Pancreas (tissue), 10 donors: ENCODE results near the gene SCN8A. TPM values are rescaled to one million over a fixed set of nuclear protein-coding genes. Genes with fewer than 3 reads are reported as not detected.

Source experiments
- ATAC-seq, 4 donors: fragments of 200-7000 bp; cut with Tn5 transposase; one replicate each; pipeline versions ENCODE4 v1.8.0 to v1.9.1; 2020; ENCODE audit warnings: mild to moderate bottlenecking in 4 of 4, moderate library complexity in 4 of 4
- DNase-seq, 6 donors: peaks; one replicate each; pipeline ENCODE4 v3.0.0-alpha.2; 2020
- FAIRE-seq: peaks from 2 replicates; lab custom pipeline; 2012; peaks lifted over from hg19 to GRCh38; lab: Jason Lieb, UNC
- H3K27ac ChIP-seq, 4 donors: fragments of 200-600 bp; sonication (generic); 1 replicate in 3 of 4; 2 replicates in 1 of 4; pipeline versions ENCODE4 v1.5.0 to v1.8.0; 2020
- H3K27me3 ChIP-seq, 4 donors: fragments of 200-600 bp; one replicate each; pipeline ENCODE4 v1.8.0; 2021
- H3K36me3 ChIP-seq, 3 donors: fragments of 200-600 bp; sonication (generic) in 1 of 3; one replicate each; pipeline versions ENCODE4 v1.5.0 to v1.8.0; 2020 to 2021
- H3K4me1 ChIP-seq, 3 donors: fragments of 200-600 bp; one replicate each; pipeline ENCODE4 v1.8.0; 2021
- H3K4me3 ChIP-seq, 4 donors: fragments of 200-600 bp; sonication (generic) in 2 of 4; one replicate each; pipeline versions ENCODE4 v1.5.0 to v1.8.0; 2020 to 2021
- H3K9me3 ChIP-seq, 4 donors: fragments of 200-600 bp; one replicate each; pipeline ENCODE4 v1.8.0; 2021
- WGBS, 2 donors: extraction: QIAGEN DNeasy Blood & Tissue Kit; methylation state at CpG; one replicate each; pipeline ENCODE4 v1.1.7; 2013; 5-methylcytosine and 5-hydroxymethylcytosine counted together
- intact Hi-C, 3 donors: fragments of 100-400 bp; cut with DNase I; formaldehyde crosslinking; loops; one replicate each; pipeline versions ENCODE4 v1.11.1 to v1.14.2; 2022
- polyA plus RNA-seq, 2 donors: library from polyadenylated mRNA; stranded (reverse); fragments of 200-250 nt; gene quantifications; one replicate each; pipeline ENCODE4 v1.2.3, GENCODE V29; 2013
- total RNA-seq, 6 donors: library from RNA; stranded (reverse); fragmentation: NEBNext Ultra II Directional in 4 of 6; extraction: Animal tissue kit (Norgen Biotek cat#: 25700) in 4 of 6; gene quantifications; one replicate each; pipeline versions ENCODE4 v1.2.1 to v1.2.4, GENCODE V29; 2021 to 2023
- TF ChIP-seq, protein P1 (sequence below), 4 donors: fragments of 200-600 bp; sonication (generic) in 3 of 4; IDR thresholded peaks; one replicate each; pipeline versions ENCODE4 v1.5.0 to v1.8.0; 2021; ENCODE audit warnings: antibody characterized with exemption in 4 of 4
- donor health status: healthy with polysubstance abuse.
- donor health status: DM: no; HTN: no; CAD: no; lungs with moderate emphysema.
- donor health status: DM: no; HTN: no; CAD: no.
- donor health status: control.
- donor health status: control.
- donor health status: Bipolar disorder and iron deficiency.
- donor health status: DM: yes; HTN: yes; CAD: no.
- donor health status: DM: no; HTN: no; CAD: no.
- donor health status: DM: no; HTN: no; CAD: no.
- donor health status: DM: yes; HTN: yes; CAD: no.

The SCN8A gene
- total and polyA plus RNA-seq, 8 donors, result 1.9 to 3.2 (median 2.3) TPM

GRCh38 chr12:51806896-51807295 lies 215.9 kb downstream of the SCN8A start:
- Histone ChIP-seq H3K27ac (no peak overlapping the region), H3K4me3 (no peak overlapping the region), H3K4me1 (no peaks in the 10 kb centered on the region), H3K9me3 (no peaks in the 10 kb centered on the region), H3K36me3 (no peaks in the 10 kb centered on the region), H3K27me3 (no peaks in the 10 kb centered on the region)
- intact Hi-C loops, result no loop called here
- FAIRE-seq, result no peak
- TF ChIP-seq, protein P1, sequence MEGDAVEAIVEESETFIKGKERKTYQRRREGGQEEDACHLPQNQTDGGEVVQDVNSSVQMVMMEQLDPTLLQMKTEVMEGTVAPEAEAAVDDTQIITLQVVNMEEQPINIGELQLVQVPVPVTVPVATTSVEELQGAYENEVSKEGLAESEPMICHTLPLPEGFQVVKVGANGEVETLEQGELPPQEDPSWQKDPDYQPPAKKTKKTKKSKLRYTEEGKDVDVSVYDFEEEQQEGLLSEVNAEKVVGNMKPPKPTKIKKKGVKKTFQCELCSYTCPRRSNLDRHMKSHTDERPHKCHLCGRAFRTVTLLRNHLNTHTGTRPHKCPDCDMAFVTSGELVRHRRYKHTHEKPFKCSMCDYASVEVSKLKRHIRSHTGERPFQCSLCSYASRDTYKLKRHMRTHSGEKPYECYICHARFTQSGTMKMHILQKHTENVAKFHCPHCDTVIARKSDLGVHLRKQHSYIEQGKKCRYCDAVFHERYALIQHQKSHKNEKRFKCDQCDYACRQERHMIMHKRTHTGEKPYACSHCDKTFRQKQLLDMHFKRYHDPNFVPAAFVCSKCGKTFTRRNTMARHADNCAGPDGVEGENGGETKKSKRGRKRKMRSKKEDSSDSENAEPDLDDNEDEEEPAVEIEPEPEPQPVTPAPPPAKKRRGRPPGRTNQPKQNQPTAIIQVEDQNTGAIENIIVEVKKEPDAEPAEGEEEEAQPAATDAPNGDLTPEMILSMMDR (IDR thresholded peaks at IDR 0.05), result no peak
- no peak for ATAC-seq
- no peak for DNase-seq
- WGBS, 2 donors, result 90 to 93% methylated on average over 16 of the region's 16 CpGs

DNA sequence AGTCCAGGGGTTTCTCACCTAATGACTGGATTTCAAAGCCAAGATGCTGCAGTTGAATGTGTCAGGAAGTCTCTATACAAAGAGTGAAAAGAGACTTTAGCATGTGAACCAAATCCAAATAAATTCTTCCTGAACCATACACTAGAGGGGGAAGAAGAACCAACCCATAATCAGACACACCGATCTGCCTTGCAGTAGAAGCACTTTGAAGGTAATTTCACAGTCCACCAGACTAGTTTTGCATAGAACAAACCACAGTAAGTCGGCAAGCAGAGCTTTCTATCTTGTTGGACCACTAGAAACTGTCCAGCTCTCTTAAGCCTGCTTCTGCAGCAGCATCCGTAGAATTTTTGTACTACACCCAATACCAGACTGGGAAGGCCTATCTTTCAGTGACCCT lies 218.2 kb downstream of the SCN8A start:
- ATAC-seq (no peak), FAIRE-seq (no peak)
- H3K27ac ChIP-seq, result no peak overlapping the region

GRCh38 chr12:51811203-51812202 lies 220.5 kb downstream of the SCN8A start:
- DNase-seq (peak in 1 of 6 donors; percentile 56), FAIRE-seq (no peak), ATAC-seq (no peak)
- TF ChIP-seq, protein P1 (IDR thresholded peaks at IDR 0.05), result no peak
- WGBS, 2 donors, result 69 to 71% methylated on average over 13 of the region's 13 CpGs
- H3K9me3 ChIP-seq, result no peaks in the 10 kb centered on the region
- H3K4me1 ChIP-seq, result no peaks in the 10 kb centered on the region
- no peak overlapping the region for H3K4me3 ChIP-seq
- intact Hi-C loops, result no loop called here
- H3K36me3 ChIP-seq, result no peaks in the 10 kb centered on the region
- no peak overlapping the region for H3K27ac ChIP-seq
- no peaks in the 10 kb centered on the region for H3K27me3 ChIP-seq

More for the DNA sequence above, 218.2 kb downstream of the SCN8A start:
- Histone ChIP-seq H3K27me3 (no peaks in the 10 kb centered on the region), H3K4me3 (no peak overlapping the region), H3K4me1 (no peaks in the 10 kb centered on the region), H3K9me3 (no peaks in the 10 kb centered on the region), H3K36me3 (no peaks in the 10 kb centered on the region)
- TF ChIP-seq, protein P1 (IDR thresholded peaks at IDR 0.05), result no peak
- DNase-seq, result no peak
- WGBS, 2 donors, result 65 to 84% methylated on average over 3 of the region's 3 CpGs
- intact Hi-C loops, result no loop called here

GRCh38 chr12:51812871-51813270 lies 221.8 kb downstream of the SCN8A start:
- H3K4me3 ChIP-seq, result no peak overlapping the region
- WGBS, 2 donors, result 82 to 84% methylated on average over 13 of the region's 13 CpGs
- no peaks in the 10 kb centered on the region for H3K36me3 ChIP-seq
- FAIRE-seq (no peak), ATAC-seq (no peak), DNase-seq (no peak)
- no peaks in the 10 kb centered on the region for H3K9me3 ChIP-seq
- intact Hi-C loops, result no loop called here
- TF ChIP-seq, protein P1 (IDR thresholded peaks at IDR 0.05), result no peak
- H3K27ac ChIP-seq, result no peak overlapping the region
- no peaks in the 10 kb centered on the region for H3K27me3 ChIP-seq
- H3K4me1 ChIP-seq, result no peaks in the 10 kb centered on the region

DNA sequence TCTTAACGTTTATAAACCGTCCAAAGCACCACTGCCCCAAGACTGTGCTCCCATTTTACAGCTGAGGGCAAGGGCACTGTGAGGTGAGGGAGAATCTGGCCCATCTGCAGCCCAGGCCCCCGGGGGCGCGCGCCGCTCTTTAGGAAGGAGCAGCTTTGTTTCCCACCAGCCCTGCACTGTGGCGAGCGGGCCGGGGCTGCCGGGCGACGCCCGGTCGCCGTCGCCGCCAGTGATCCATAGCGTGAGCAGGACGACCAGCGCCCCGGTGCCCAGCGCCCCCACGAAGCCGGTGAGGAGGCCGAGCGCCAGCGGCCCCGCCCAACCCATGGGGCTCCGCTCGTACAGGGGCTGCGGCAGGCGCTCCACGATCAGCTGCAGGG lies 222.9 kb downstream of the SCN8A start:
- intact Hi-C loops, result no loop called here
- H3K27me3 ChIP-seq, result no peaks in the 10 kb centered on the region
- ATAC-seq (no peak), DNase-seq (no peak), FAIRE-seq (no peak)
- TF ChIP-seq, protein P1 (IDR thresholded peaks at IDR 0.05), result no peak
- no peaks in the 10 kb centered on the region for H3K9me3 ChIP-seq
- H3K4me1 ChIP-seq, result no peaks in the 10 kb centered on the region
- H3K4me3 ChIP-seq, result peak overlapping the region in 3 of 4 donors; percentile 52 to 69 (median 66)
- peak overlapping the region in 1 of 4 donors; percentile 62 for H3K27ac ChIP-seq
- 17 to 19% methylated on average over 34 of the region's 34 CpGs for WGBS, 2 donors
- H3K36me3 ChIP-seq, result no peaks in the 10 kb centered on the region
